SKM-1 (cell line): ENCODE results near the gene TUBE1.
"Not testable (repeated sequence)": the region's sequence is repeated elsewhere in the genome, so short reads cannot be mapped to it uniquely, and the experiment has no call there.

Experiments
- DNase-seq: peaks from one replicate; lab custom pipeline; 2025; ENCODE audit not compliant: unreplicated experiment; lab: John Stamatoyannopoulos, UW

TUBE1 gene

DNA sequence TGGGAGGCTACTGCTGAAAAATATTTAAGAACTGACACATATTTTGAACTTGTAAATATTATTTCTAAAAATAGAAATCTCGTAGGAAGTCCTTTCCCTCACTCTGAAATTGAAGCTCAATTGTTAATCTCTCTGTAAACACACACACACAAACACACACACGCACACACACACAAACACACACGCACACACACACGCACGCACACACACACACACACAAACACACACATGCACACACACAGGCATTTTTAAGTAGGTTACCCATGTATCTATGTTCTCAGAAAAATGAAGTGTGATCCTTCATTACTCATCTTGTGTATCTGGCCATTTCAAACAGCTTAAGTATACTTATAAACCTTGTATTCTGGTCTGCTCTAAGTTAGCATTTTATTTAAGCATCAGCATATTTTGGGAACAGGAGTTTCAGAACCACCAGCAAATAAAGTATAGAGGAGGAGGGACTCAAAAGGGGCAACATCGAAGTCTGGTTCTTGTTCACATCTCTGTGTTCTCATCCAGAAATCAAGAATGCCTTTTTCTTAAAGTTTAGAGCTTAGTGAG is 21.8 kb downstream of the TUBE1 start:
- no peak for DNase-seq

DNA sequence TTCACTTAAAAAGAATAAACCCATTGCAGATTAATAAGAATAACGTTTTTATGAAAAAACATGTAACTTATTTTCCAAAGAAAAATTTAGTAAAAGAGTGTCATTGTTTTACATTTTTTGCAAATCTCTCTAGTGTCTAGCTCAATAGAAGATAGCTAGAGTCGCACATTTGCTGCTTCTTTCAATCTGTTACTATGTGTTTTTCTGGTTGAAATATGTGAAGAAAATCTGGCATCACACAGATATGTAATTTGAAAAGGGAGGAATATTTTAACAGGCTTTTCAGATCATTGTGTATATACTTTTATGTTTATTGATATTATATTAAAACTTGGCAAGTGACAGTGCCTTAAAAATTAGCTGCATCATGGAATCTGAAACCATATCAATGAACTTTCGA is 24.3 kb downstream of the TUBE1 start:
- DNase-seq, result no peak

DNA sequence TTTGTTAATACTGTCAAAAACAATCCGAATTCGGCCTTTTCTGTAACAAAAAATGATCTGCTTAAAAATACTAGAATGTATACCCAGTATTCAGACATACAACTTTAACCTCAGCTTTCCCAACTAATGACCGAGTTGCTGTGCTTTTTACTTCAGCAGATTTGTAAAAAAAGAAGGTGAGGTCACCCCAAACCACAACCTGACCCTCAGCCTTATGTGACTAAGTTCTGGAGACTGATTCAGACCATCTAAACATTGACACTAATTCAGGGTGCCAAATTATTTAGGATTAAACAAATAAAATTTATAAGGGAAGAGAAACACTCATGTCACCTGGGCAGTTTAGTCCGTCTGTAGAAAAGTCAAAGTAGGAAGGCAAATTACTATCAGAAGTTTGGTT is 25.7 kb downstream of the TUBE1 start:
- DNase-seq, result no peak

DNA sequence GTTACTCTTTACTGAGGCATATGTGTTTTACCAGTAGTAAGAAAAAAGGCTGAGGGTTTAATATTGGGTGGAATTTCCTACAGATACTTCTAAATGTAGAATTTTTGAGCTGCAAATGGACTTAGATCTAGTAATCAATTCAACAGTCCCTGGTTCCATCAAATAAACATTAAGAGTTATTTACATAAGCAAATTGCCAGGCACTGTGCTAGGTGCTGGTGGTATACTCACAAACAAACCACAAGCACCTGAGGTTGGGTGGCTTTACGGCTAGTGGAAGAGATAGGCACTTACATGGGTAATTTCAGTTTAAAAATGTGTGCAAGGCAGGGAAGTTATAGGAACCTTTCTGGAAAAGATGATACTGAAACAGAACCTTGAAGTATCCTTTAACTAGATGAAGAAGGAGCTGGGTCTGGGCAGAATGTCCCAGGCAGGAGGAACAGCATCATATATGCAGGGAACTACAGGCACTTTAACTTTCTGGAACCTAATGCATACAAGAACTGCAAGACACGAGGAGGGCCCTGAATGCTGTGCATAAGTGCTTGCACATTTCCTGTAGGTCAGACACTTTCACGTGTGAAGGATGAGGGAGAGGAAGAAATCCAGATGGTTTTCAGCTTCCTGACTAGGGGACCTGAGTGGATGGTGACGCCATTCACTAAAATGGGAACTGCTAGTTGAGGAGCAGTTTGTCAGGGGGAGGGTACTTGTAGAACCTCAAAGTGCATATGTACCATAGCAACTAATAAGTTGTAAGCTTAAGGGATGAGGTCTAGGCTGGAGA is 28.8 kb downstream of the TUBE1 start:
- no peak for DNase-seq

DNA sequence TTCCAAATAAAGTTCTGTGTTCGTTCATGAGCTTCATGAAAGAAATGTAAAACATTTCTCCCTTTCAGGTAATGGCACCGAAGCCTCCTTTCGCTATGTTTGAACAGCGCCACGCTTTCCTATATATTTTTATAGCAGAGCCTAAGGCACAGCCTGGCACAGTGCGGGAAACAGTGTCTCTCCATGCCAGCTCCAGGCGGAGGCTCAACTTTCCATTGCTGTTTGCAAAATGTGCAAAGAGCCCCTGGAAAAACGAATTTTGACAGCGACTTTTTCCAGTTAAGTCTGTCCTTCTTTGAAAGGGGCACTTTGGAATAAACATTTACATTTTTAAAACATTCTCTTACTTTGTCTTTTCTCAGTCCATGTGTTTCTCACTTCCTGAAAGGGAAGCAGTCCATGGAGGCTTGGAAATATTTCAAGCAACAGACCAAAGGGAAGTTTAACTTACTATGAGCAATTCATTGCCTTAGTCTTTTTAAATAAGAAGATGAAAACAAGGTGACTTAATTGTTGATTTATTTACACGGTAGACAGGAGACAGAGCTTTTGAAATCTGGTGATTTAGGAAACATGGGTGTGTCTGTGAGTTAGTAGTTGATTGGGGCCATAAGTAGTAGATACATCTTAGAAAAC is 32.6 kb downstream of the TUBE1 start:
- no peak for DNase-seq

DNA sequence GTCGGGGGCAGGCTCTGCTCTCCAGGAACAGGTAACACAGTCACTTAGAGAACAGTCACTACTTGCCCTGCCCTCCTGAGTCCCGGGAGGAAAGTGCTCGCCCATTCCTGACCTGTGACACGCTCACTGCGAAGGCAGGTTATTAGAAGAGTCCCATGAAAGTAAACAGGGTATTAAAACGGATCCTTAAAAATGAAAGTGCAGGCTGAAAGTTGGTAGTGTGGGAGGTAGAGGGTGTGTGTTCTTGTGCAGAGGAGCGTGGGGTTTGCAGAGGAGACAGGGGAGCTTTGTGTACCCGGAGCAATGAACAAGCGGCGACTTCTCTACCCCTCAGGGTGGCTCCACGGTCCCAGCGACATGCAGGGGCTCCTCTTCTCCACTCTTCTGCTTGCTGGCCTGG is 33.3 kb downstream of the TUBE1 start, which contains the start of gene CCN6:
Gene CCN6, plus strand, starts transcription at position 104 of the 400 bp plus-strand sequence. Its CDS starts 254 bp downstream, at position 358.
- DNase-seq, result no peak

DNA sequence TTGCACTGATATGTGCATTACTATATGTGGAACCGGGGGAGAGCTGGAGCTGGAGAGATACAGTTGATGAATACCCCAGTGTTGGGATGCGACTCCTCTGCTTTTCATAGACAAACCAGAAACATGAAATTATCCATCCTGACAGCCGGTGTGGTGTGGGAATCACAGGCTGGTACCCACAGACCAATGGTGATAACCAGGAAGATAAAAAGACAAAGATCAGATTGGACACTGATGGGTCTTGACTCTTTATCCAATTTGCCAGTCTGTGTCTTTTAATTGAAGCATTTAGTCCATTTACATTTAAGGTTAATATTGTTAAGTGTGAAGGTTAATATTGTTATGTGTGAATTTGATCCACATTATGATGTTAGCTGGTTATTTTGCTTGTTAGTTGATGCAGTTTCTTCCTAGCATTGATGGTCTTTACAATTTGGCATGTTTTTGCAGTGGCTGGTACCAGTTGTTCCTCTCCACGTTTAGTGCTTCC is 36.0 kb downstream of the TUBE1 start:
- DNase-seq, result not testable (repeated sequence)

DNA sequence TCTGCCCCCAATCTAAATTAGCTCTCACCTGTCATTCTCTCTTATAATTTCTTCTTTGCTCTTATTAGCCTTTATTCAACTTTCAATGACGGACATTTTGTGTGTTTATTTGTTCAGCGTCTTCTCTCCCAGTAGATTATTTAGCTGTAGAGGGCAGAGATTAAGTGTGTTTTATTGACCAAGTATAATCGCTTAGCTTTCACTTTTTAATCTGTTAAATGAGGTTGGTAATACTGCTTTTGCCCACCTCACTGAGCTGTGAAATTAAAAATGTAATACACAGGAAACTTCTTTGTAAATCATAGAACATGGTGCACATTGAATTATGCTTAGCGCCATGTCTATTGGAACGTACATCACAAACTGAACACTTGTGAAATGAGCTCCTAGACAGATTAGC is 36.9 kb downstream of the TUBE1 start:
- no peak for DNase-seq

DNA sequence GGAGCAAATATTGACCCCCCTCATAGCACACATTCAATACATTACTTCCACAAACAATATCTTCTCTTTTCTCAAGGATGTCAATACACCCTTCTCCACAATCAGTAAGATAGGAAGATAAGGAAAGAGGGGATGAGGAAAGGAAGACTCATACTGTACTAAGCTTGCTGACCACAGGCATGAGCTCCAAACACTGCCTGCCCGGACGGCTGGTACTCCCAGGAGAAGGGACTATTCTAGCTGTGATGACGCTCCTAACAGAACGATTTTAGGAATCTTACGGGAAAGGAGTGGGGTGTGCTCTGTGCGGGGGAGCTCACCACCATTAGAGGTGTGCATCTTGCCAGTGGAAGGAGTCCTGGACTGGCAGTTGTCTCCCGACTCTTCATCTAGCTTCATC is 37.3 kb downstream of the TUBE1 start:
- DNase-seq, result no peak

DNA sequence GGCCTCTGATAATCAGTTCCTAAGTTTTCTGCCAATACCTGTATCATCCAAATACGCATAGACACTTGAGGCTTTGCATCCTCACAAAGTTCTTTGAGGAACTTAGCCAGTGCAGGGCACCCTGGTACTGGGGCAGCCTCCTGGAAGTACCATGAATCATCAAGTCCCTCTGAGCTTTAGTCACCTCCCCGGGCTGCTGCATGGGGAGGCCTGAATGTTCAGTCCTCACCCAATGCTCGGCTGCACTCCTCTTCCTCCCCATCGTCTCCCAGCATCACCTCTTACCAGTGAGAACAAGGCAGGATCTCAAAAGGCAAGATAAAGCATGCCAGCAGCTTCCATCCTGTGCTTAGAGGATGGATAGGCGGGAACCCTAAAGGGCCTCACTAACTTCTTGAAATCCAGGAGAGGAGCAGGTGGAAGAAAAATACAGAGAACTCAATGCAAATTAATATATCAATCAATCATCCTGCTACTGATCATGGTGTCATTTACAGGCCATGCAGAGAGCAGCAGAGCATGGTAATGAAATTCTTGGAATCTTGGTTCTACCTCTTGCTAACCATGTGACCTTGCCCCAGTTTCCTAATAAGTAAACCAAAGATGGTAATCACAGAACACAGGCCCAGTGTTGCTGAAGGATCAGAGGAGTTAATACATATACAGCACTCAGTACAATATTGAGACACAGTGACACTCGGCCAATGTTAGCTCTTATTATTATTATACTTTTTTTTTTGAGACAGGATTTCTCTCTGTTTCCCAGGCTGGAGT is 38.1 kb downstream of the TUBE1 start:
- DNase-seq, result no peak

DNA sequence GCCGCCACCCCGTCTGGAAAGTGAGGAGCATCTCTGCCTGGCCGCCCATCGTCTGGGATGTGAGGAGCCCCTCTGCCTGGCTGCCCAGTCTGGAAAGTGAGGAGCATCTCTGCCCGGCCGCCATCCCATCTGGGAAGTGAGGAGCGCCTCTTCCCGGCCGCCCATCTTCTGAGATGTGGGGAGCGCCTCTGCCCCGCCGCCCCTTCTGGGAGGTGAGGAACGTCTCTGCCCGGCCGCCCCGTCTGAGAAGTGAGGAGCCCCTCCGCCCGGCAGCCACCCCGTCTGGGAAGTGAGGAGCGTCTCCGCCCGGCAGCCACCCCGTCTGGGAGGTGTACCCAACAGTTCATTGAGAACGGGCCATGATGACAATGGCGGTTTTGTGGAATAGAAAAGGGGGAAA is 39.8 kb downstream of the TUBE1 start:
- not testable (repeated sequence) for DNase-seq

DNA sequence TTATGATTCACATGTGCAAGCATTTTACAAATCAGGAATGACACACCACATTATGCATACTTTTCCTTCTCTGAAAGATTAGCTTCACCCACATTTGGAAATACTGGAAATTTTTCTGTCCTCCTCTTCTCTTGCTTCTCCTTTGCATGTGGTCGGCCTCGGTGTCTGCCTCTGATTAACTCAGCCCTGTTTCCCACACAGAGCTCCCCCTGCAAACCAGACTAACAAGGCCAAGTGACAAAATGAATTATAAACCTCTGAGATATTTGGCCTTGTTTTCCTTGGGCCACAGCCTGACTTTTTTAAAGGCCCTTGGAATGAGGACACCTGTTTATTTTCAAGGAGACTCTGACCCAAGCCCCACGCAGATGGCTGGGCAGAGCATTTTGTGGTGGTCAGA is 42.4 kb downstream of the TUBE1 start:
- no peak for DNase-seq

DNA sequence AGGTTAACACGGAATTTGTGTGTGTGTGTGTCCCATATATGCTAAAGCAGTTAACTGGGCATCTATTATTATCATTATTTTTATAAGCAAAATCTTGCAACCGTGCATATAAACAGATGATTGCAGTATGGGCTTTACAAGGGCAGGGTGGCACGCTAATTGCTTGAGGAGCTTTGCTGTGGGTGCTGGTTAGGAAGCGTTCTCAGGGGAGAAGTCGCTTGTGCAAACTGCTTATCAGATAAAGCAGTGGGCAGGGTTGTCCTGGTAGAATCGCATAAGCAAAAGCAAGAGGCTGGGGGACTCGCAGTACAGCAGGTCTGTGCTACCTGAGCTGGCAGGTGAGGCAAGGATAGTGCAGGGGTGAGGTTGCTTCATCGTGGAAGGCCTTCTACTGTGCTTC is 43.1 kb downstream of the TUBE1 start:
- no peak for DNase-seq

DNA sequence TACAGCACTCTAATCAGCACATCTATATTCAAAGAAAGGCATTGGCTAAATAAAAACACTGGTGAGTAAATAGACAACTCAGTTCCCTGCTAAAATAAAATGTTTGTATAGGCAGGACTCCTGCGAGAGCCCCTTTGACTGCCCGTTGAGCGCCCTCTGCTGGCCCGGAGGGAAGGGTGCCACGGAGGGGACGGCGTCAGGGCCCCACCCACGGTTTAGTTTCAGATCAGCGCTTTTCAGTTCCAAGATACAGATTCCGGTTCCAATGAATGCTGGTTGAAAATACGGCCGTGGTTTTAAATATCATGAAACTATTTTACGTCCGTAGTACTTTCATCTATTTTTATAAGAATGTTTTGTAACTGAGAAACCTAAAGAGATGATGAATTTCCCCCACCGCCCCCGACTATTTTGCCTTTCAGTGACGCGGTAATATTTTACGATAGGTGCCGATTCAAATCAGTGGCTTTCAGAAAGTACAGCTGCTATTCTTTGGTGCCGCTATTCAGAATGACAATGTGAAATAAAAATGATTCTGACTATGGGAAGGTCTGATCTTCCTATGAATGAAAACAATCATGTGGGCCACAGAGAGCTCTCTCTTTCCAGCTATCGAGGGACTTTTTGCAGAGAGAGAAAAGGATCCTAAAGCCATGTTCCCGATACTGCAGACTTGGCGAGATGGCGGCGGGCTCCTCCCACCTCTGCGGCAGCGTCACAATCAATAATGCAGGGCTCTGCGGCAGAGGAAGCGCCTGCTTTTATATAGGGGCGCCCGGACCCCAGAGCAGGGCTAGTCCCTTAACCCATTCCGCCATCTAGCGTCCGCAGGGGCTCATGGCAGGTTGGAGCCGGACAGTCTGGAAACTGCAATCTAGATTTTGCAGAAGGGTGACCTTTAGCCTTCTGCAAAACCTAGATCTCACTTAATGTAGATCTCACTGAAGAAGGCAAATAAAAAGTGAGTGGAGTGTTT is 44.0 kb downstream of the TUBE1 start:
- DNase-seq, result peak; percentile 63

DNA sequence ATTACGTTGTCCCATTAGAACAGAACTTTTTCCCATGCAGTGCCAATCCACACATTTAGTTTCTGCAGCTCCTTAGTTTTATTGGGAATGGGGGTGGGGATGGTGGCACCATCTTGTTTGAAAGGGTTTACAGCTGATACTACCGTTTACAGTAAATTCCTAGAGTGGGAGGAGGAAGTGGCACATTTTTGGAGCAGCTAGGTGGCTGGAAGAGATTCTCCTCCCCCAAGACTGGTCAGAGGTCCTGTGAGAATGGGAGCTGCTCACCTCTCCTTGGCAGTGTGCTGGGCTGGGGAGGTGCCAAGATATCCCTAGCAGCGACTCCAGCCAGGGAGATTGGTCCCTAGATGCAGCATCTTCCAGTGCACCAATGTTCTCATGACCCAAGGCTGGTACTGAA is 45.7 kb downstream of the TUBE1 start:
- DNase-seq, result no peak

DNA sequence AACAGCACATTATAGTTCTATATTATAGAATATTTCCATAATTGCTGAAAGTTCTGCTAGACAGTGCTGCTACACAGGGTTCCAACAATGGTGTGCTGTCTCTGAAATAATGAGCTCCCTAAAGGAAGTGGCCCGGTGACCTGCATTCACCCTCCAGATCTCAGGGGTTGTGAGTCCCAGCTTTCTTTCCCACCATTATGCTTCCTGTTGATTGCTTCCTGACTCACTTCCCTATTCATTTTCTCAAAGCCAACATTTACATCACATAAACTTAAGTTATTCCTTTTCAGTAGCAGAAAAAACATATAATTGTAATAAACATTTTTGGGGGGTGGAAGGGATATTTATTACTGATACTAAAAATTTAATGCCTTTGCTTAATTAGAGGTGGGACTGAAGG is 46.3 kb downstream of the TUBE1 start:
- no peak for DNase-seq

DNA sequence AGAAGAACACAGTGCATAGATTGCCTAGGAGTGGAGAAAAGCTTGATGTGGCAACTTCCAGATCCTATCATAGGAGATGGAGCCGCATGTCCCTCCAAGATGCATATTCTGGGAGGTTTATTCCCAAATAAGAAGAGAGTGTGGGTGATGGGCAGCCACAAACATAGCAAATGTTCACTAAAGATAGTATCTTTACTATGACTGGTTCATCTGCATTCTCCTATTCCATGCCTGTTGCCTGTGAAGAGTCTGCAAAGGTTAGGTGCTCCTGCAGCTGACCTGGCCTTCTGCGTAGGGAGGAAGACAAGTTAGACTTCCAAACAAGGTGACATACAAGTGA is 47.9 kb downstream of the TUBE1 start:
- no peak for DNase-seq

DNA sequence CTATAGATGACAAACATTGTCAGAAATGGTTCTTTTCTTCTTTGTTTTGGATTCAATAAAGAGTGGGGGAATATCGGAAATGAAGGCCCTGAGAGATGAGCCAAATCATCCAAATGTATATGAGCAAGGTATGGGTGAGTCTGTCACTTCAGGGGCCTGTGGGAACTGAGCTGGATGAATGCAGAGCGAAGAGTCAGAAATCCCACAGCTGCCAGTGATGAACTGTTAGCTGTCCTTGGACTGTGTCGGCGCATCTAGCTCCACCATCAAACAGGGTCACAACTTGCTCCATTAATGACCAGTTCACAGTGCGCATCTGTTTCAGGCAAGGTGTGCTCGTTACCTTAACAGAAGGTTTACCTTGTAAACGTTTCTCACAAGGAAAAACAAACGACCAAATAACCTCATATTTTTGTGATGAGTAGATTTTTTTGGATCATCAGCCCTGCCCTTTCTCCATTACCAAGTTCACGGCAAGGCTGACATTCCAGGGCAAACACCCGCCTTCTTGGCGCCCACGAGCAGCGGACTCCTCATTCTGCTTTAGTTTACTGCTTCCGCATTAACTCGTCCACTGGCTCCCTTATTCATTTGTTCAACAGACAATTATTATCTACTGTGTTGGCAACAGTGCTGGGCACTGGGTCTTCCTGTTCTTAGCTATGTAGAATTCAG is 48.4 kb downstream of the TUBE1 start:
- no peak for DNase-seq

DNA sequence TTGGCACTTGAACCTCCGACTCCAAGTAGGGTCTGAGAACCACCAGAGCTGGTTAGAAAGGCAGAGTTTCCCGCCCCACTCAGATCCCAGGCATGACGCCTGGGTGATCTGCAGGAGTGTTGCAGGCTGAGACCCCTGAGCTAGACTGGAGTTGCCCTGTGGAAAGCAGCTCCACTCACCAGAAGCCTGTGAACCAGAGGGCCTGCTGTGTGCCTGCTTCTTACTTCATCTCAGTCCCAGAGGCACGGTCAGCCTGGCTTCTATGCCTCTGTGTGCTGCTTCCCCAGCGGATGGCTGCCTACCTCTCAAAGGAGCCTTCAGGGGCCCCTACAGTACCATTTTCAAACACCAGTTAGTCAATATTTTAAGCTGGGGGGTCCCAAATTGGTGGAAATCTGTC is 49.0 kb downstream of the TUBE1 start:
- DNase-seq, result no peak

DNA sequence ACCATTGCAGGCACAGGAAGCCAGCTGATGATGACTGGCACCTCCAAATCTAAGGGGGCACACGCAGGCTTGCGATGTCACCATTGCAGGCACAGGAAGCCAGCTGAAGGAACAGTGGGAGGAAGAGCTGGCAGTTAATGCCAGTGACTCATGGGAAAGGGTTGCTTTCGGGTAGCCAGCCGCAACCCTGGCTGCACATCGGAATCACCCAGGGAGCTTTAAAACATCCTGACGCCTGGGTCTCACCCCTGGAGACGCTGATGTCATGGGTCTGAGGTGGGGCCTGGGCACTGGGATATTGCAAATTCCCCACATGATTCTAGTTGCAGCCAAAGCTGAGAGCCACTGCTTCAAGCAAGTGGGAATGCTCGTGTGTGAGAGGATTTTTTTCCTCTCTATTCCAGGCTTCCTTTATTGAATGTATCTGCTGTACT is 49.5 kb downstream of the TUBE1 start:
- no peak for DNase-seq
